WTC11 (cell line): ENCODE measurements around the gene TMEFF1. TPM values are rescaled to one million over a fixed set of nuclear protein-coding genes. Genes with fewer than 3 reads are reported as not detected.

Source experiments
- ATAC-seq: fragments of 200-7000 bp; cut with Tn5 transposase; 2 replicates; pipeline ENCODE4 v1.10.0; 2021; ENCODE audit warnings: mild to moderate bottlenecking, moderate library complexity
- CTCF ChIA-PET: fragments of 300-600 bp; sonication (Branson Sonifier 250); formaldehyde crosslinking; loops from one replicate; lab custom pipeline; 2021; ENCODE audit warnings: antibody characterized with exemption; lab: Charles Lee
- POLR2A ChIA-PET: fragments of 350-600 bp; sonication (Branson Sonifier 250); formaldehyde crosslinking; loops from one replicate; lab custom pipeline; 2021; ENCODE audit warnings: antibody characterized with exemption; lab: Charles Lee
- DNase-seq: peaks from one replicate; pipeline ENCODE4 v3.0.0; 2021; ENCODE audit warnings: low spot score
- H3K27ac Mint-ChIP-seq: 2 replicates; pipeline ENCODE4 v1.8.0; 2021; ENCODE audit warnings: mixed read lengths
- H3K27me3 Mint-ChIP-seq: 2 replicates; pipeline ENCODE4 v1.8.0; 2021; ENCODE audit warnings: low read depth, mild to moderate bottlenecking, moderate library complexity, mixed read lengths
- H3K36me3 Mint-ChIP-seq: 2 replicates; pipeline ENCODE4 v1.8.0; 2021; ENCODE audit warnings: mixed read lengths
- H3K4me1 Mint-ChIP-seq: 2 replicates; pipeline ENCODE4 v1.8.0; 2022; ENCODE audit warnings: mixed read lengths
- H3K4me3 Mint-ChIP-seq: 2 replicates; pipeline ENCODE4 v1.8.0; 2021; ENCODE audit warnings: mild to moderate bottlenecking, moderate library complexity, mixed read lengths
- H3K9me3 Mint-ChIP-seq: 2 replicates; pipeline ENCODE4 v1.8.0; 2021; ENCODE audit warnings: mixed read lengths
- JUN ChIP-seq: sonication (generic); formaldehyde crosslinking; IDR thresholded peaks from 2 replicates; pipeline ENCODE4 v1.8.0; 2023; ENCODE audit warnings: mild to moderate bottlenecking, missing genetic modification reagents
- MXD4 ChIP-seq: fragments of 250-450 bp; sonication (Bioruptor Pico); IDR thresholded peaks from 2 replicates; pipeline ENCODE4 v1.8.0; 2021; ENCODE audit warnings: mild to moderate bottlenecking, moderate library complexity, borderline replicate concordance
- NFYB ChIP-seq: sonication (generic); formaldehyde crosslinking; conservative IDR thresholded peaks from 2 replicates; pipeline ENCODE4 v1.8.0; 2022; ENCODE audit warnings: low read depth, missing genetic modification reagents
- PRRX2 ChIP-seq: fragments of 250-450 bp; sonication (Bioruptor Pico); IDR thresholded peaks from 2 replicates; pipeline ENCODE4 v1.8.0; 2021; ENCODE audit warnings: mild to moderate bottlenecking
- SOX15 ChIP-seq: fragments of 250-450 bp; sonication (Bioruptor Pico); IDR thresholded peaks from 2 replicates; pipeline ENCODE4 v1.9.0; 2021; ENCODE audit warnings: mild to moderate bottlenecking
- TEAD4 ChIP-seq: sonication (generic); formaldehyde crosslinking; IDR thresholded peaks from 2 replicates; pipeline ENCODE4 v1.8.0; 2022; ENCODE audit warnings: mild to moderate bottlenecking, missing genetic modification reagents
- ZNF138 ChIP-seq: sonication (generic); formaldehyde crosslinking; conservative IDR thresholded peaks from 2 replicates; pipeline ENCODE4 v1.8.1; 2022; ENCODE audit warnings: mild to moderate bottlenecking, moderate library complexity, missing genetic modification reagents
- ZNF232 ChIP-seq: sonication (generic); formaldehyde crosslinking; IDR thresholded peaks from 2 replicates; pipeline ENCODE4 v1.8.0; 2022; ENCODE audit warnings: mild to moderate bottlenecking, missing genetic modification reagents
- ZNF263 ChIP-seq: sonication (generic); formaldehyde crosslinking; IDR thresholded peaks from 2 replicates; pipeline ENCODE4 v1.8.1; 2022; ENCODE audit warnings: low read depth, mild to moderate bottlenecking, moderate library complexity, missing genetic modification reagents
- total RNA-seq: library from RNA; stranded (reverse); gene quantifications from 3 replicates; pipeline ENCODE4 v1.2.3, GENCODE V29; 2021
- TF ChIP-seq, protein P1 (sequence below): fragments of 250-450 bp; sonication (Bioruptor Pico); IDR thresholded peaks from 2 replicates; pipeline ENCODE4 v1.9.0; 2021; ENCODE audit warnings: mild to moderate bottlenecking
- TF ChIP-seq, protein P2 (sequence below): sonication (generic); formaldehyde crosslinking; IDR thresholded peaks from 2 replicates; pipeline ENCODE4 v1.8.1; 2022; ENCODE audit warnings: low read depth, mild to moderate bottlenecking, moderate library complexity, missing genetic modification reagents, borderline replicate concordance
- TF ChIP-seq, protein P3 (sequence below): fragments of 250-450 bp; sonication (Bioruptor Pico); IDR thresholded peaks from 2 replicates; pipeline ENCODE4 v1.9.0; 2021; ENCODE audit warnings: mild to moderate bottlenecking
- TF ChIP-seq, protein P4 (sequence below): sonication (generic); formaldehyde crosslinking; IDR thresholded peaks from 2 replicates; pipeline ENCODE4 v1.8.1; 2022; ENCODE audit warnings: missing genetic modification reagents, borderline replicate concordance
- TF ChIP-seq, protein P5 (sequence below): sonication (generic); formaldehyde crosslinking; IDR thresholded peaks from 2 replicates; pipeline ENCODE4 v1.8.0; 2023; ENCODE audit warnings: missing genetic modification reagents, mild to moderate bottlenecking, borderline replicate concordance
- TF ChIP-seq, protein P6 (sequence below): fragments of 250-450 bp; sonication (Bioruptor Pico); IDR thresholded peaks from 2 replicates; pipeline ENCODE4 v1.8.0; 2021; ENCODE audit warnings: mild to moderate bottlenecking

The TMEFF1 gene
- total RNA-seq, 1 experiment from 2014 or later: 62.7 TPM

DNA sequence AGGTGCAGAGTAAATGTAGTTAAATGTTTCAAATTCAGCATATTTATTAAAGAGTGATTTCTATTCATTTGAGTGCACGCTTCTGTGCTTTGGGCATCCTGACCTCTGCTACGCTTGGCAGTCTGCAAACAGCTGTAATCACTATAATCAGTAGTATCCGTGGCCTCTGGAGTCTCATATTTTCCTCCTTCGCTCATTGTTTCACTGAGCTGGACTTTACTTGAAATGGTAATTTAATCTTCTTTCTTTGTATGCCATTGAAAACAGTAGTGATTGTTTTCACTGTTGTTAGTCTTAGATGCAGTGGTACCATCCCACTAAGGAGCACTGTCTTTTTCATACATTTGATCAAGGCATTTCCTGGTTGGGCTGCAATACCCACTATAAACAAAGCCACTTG is 61.5 kb downstream of the TMEFF1 start:
- Mint-ChIP-seq H3K9me3 (peaks cover 12% of the 10 kb centered on the region), H3K4me3 (no peak overlapping the region), H3K4me1 (no peaks in the 10 kb centered on the region), H3K27me3 (no peaks in the 10 kb centered on the region), H3K27ac (no peak overlapping the region), H3K36me3 (peaks cover 32% of the 10 kb centered on the region)
- no peak for DNase-seq
- no peak for ATAC-seq
- ChIA-PET CTCF (no interaction called here), POLR2A (no interaction called here)
- TF ChIP-seq, protein P1, sequence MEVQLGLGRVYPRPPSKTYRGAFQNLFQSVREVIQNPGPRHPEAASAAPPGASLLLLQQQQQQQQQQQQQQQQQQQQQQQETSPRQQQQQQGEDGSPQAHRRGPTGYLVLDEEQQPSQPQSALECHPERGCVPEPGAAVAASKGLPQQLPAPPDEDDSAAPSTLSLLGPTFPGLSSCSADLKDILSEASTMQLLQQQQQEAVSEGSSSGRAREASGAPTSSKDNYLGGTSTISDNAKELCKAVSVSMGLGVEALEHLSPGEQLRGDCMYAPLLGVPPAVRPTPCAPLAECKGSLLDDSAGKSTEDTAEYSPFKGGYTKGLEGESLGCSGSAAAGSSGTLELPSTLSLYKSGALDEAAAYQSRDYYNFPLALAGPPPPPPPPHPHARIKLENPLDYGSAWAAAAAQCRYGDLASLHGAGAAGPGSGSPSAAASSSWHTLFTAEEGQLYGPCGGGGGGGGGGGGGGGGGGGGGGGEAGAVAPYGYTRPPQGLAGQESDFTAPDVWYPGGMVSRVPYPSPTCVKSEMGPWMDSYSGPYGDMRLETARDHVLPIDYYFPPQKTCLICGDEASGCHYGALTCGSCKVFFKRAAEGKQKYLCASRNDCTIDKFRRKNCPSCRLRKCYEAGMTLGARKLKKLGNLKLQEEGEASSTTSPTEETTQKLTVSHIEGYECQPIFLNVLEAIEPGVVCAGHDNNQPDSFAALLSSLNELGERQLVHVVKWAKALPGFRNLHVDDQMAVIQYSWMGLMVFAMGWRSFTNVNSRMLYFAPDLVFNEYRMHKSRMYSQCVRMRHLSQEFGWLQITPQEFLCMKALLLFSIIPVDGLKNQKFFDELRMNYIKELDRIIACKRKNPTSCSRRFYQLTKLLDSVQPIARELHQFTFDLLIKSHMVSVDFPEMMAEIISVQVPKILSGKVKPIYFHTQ (CRISPR knock-in tag): no peak
- TF ChIP-seq, protein P2, sequence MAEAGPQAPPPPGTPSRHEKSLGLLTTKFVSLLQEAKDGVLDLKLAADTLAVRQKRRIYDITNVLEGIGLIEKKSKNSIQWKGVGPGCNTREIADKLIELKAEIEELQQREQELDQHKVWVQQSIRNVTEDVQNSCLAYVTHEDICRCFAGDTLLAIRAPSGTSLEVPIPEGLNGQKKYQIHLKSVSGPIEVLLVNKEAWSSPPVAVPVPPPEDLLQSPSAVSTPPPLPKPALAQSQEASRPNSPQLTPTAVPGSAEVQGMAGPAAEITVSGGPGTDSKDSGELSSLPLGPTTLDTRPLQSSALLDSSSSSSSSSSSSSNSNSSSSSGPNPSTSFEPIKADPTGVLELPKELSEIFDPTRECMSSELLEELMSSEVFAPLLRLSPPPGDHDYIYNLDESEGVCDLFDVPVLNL (CRISPR knock-in tag): no peak
- TF ChIP-seq, protein P3, sequence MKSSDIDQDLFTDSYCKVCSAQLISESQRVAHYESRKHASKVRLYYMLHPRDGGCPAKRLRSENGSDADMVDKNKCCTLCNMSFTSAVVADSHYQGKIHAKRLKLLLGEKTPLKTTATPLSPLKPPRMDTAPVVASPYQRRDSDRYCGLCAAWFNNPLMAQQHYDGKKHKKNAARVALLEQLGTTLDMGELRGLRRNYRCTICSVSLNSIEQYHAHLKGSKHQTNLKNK: no peak
- TF ChIP-seq ZNF138 (CRISPR knock-in tag): no peak
- TF ChIP-seq, protein P4, sequence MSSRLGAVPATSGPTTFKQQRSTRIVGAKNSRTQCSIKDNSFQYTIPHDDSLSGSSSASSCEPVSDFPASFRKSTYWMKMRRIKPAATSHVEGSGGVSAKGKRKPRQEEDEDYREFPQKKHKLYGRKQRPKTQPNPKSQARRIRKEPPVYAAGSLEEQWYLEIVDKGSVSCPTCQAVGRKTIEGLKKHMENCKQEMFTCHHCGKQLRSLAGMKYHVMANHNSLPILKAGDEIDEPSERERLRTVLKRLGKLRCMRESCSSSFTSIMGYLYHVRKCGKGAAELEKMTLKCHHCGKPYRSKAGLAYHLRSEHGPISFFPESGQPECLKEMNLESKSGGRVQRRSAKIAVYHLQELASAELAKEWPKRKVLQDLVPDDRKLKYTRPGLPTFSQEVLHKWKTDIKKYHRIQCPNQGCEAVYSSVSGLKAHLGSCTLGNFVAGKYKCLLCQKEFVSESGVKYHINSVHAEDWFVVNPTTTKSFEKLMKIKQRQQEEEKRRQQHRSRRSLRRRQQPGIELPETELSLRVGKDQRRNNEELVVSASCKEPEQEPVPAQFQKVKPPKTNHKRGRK (CRISPR knock-in tag): no peak
- no peak for TF ChIP-seq NFYB (CRISPR knock-in tag)
- TF ChIP-seq, protein P5, sequence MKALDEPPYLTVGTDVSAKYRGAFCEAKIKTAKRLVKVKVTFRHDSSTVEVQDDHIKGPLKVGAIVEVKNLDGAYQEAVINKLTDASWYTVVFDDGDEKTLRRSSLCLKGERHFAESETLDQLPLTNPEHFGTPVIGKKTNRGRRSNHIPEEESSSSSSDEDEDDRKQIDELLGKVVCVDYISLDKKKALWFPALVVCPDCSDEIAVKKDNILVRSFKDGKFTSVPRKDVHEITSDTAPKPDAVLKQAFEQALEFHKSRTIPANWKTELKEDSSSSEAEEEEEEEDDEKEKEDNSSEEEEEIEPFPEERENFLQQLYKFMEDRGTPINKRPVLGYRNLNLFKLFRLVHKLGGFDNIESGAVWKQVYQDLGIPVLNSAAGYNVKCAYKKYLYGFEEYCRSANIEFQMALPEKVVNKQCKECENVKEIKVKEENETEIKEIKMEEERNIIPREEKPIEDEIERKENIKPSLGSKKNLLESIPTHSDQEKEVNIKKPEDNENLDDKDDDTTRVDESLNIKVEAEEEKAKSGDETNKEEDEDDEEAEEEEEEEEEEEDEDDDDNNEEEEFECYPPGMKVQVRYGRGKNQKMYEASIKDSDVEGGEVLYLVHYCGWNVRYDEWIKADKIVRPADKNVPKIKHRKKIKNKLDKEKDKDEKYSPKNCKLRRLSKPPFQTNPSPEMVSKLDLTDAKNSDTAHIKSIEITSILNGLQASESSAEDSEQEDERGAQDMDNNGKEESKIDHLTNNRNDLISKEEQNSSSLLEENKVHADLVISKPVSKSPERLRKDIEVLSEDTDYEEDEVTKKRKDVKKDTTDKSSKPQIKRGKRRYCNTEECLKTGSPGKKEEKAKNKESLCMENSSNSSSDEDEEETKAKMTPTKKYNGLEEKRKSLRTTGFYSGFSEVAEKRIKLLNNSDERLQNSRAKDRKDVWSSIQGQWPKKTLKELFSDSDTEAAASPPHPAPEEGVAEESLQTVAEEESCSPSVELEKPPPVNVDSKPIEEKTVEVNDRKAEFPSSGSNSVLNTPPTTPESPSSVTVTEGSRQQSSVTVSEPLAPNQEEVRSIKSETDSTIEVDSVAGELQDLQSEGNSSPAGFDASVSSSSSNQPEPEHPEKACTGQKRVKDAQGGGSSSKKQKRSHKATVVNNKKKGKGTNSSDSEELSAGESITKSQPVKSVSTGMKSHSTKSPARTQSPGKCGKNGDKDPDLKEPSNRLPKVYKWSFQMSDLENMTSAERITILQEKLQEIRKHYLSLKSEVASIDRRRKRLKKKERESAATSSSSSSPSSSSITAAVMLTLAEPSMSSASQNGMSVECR (CRISPR knock-in tag): no peak
- TF ChIP-seq ZNF232 (CRISPR knock-in tag): no peak
- no peak for TF ChIP-seq SOX15
- no peak for TF ChIP-seq TEAD4 (CRISPR knock-in tag)
- no peak for TF ChIP-seq ZNF263
- TF ChIP-seq MXD4 (CRISPR knock-in tag): no peak
- TF ChIP-seq PRRX2: no peak
- TF ChIP-seq JUN (CRISPR knock-in tag): no peak
- TF ChIP-seq, protein P6, sequence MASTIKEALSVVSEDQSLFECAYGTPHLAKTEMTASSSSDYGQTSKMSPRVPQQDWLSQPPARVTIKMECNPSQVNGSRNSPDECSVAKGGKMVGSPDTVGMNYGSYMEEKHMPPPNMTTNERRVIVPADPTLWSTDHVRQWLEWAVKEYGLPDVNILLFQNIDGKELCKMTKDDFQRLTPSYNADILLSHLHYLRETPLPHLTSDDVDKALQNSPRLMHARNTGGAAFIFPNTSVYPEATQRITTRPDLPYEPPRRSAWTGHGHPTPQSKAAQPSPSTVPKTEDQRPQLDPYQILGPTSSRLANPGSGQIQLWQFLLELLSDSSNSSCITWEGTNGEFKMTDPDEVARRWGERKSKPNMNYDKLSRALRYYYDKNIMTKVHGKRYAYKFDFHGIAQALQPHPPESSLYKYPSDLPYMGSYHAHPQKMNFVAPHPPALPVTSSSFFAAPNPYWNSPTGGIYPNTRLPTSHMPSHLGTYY (CRISPR knock-in tag): no peak
